ENCODE results near the gene INHA.

GRCh38 chr2:219537657-219538488 is 34.2 kb upstream of the INHA start:
- no peak for TF ChIP-seq ZBTB33 (IDR thresholded peaks at IDR 0.05)
- TF ChIP-seq CTCF (IDR thresholded peaks at IDR 0.05; ENCODE audit: low read depth, low read length, missing input control): no peak
- TF ChIP-seq ATF3 (IDR thresholded peaks at IDR 0.05): no peak
- no peak for TF ChIP-seq NR2F2 (IDR thresholded peaks at IDR 0.05)
- no peak for TF ChIP-seq REST (IDR thresholded peaks at IDR 0.05)
- no peak for TF ChIP-seq HNF4G (IDR thresholded peaks at IDR 0.05)
- no peak for TF ChIP-seq YY1 (IDR thresholded peaks at IDR 0.05)
- no peak for TF ChIP-seq RXRA (IDR thresholded peaks at IDR 0.05)
- no peak for TF ChIP-seq MAX (IDR thresholded peaks at IDR 0.05)
- TF ChIP-seq RAD21 (IDR thresholded peaks at IDR 0.05): no peak
- TF ChIP-seq JUND (IDR thresholded peaks at IDR 0.05): no peak
- TF ChIP-seq TAF1 (conservative IDR thresholded peaks at IDR 0.05): no peak
- TF ChIP-seq HNF4A (conservative IDR thresholded peaks at IDR 0.05): no peak
- no peak for TF ChIP-seq FOXA2 (IDR thresholded peaks at IDR 0.05)
